BLaER1 (cell line): Measurements from ENCODE around the gene GDPD4.

Experiments
- H3K27ac ChIP-seq: shearing (Covaris generic); formaldehyde crosslinking; 2 replicates; pipeline ENCODE4 v1.8.1; 2022
- H3K27me3 ChIP-seq: shearing (Covaris generic); formaldehyde crosslinking; 2 replicates; pipeline ENCODE4 v1.8.1; 2022
- H3K36me3 ChIP-seq: shearing (Covaris generic); formaldehyde crosslinking; 2 replicates; pipeline ENCODE4 v1.8.1; 2022
- H3K4me1 ChIP-seq: shearing (Covaris generic); formaldehyde crosslinking; 2 replicates; pipeline ENCODE4 v1.8.1; 2022
- H3K4me2 ChIP-seq: shearing (Covaris generic); formaldehyde crosslinking; 2 replicates; pipeline ENCODE4 v1.8.1; 2022
- H3K4me3 ChIP-seq: shearing (Covaris generic); formaldehyde crosslinking; 2 replicates; pipeline ENCODE4 v1.8.1; 2022
- H3K9ac ChIP-seq: shearing (Covaris generic); formaldehyde crosslinking; 2 replicates; pipeline ENCODE4 v1.8.1; 2022
- H3K9me3 ChIP-seq: shearing (Covaris generic); formaldehyde crosslinking; 2 replicates; pipeline ENCODE4 v1.8.1; 2022
- H4K20me1 ChIP-seq: shearing (Covaris generic); formaldehyde crosslinking; 2 replicates; pipeline ENCODE4 v1.8.1; 2022
- Cebpa-rat ChIP-seq: shearing (Covaris generic); IDR thresholded peaks from 2 replicates; pipeline ENCODE4 v1.8.1; 2022

Gene GDPD4

GRCh38 chr11:77278595-77279506, 22.6 kb downstream of the GDPD4 start:
- peaks cover 13% of the 10 kb centered on the region for H3K4me1 ChIP-seq
- no peaks in the 10 kb centered on the region for H3K9me3 ChIP-seq
- H3K9ac ChIP-seq = no peak overlapping the region
- no peaks in the 10 kb centered on the region for H4K20me1 ChIP-seq
- H3K27me3 ChIP-seq = no peaks in the 10 kb centered on the region
- peak overlapping the region; percentile 50 for H3K4me2 ChIP-seq
- H3K27ac ChIP-seq = no peak overlapping the region
- no peak overlapping the region for H3K4me3 ChIP-seq
- TF ChIP-seq Cebpa-rat = no peak
- H3K36me3 ChIP-seq = no peaks in the 10 kb centered on the region

- H3K9ac ChIP-seq = no peak overlapping the region
- TF ChIP-seq Cebpa-rat = no peak
- no peaks in the 10 kb centered on the region for H3K36me3 ChIP-seq
- no peak overlapping the region for H3K4me2 ChIP-seq
- H3K4me3 ChIP-seq = no peak overlapping the region
- no peaks in the 10 kb centered on the region for H3K9me3 ChIP-seq
- no peaks in the 10 kb centered on the region for H4K20me1 ChIP-seq
- H3K27ac ChIP-seq = no peak overlapping the region
- H3K27me3 ChIP-seq = no peaks in the 10 kb centered on the region
- peaks cover 13% of the 10 kb centered on the region for H3K4me1 ChIP-seq
Measured at GRCh38 chr11:77276271-77276670, 25.2 kb downstream of the GDPD4 start.

- Histone ChIP-seq H3K4me3 (no peak overlapping the region), H3K4me1 (no peaks in the 10 kb centered on the region), H3K9ac (no peak overlapping the region), H3K27ac (no peak overlapping the region), H4K20me1 (no peaks in the 10 kb centered on the region), H3K4me2 (no peak overlapping the region), H3K9me3 (no peaks in the 10 kb centered on the region), H3K36me3 (no peaks in the 10 kb centered on the region), H3K27me3 (no peaks in the 10 kb centered on the region)
- TF ChIP-seq Cebpa-rat = no peak
Measured at GRCh38 chr11:77270921-77271320, 30.6 kb downstream of the GDPD4 start.

- no peak overlapping the region for H3K4me3 ChIP-seq
- H3K36me3 ChIP-seq = no peaks in the 10 kb centered on the region
- no peak for TF ChIP-seq Cebpa-rat
- no peaks in the 10 kb centered on the region for H3K9me3 ChIP-seq
- no peaks in the 10 kb centered on the region for H4K20me1 ChIP-seq
- no peak overlapping the region for H3K4me2 ChIP-seq
- no peaks in the 10 kb centered on the region for H3K4me1 ChIP-seq
- H3K27me3 ChIP-seq = no peaks in the 10 kb centered on the region
- H3K9ac ChIP-seq = no peak overlapping the region
- H3K27ac ChIP-seq = no peak overlapping the region
Measured at GRCh38 chr11:77269484-77270123, 31.9 kb downstream of the GDPD4 start.

- Histone ChIP-seq H3K4me3 (no peak overlapping the region), H3K9ac (no peak overlapping the region), H3K27ac (no peak overlapping the region), H4K20me1 (no peaks in the 10 kb centered on the region), H3K36me3 (no peaks in the 10 kb centered on the region), H3K4me2 (no peak overlapping the region), H3K9me3 (no peaks in the 10 kb centered on the region; the same call in 1 of the 2 replicates), H3K4me1 (no peaks in the 10 kb centered on the region), H3K27me3 (no peaks in the 10 kb centered on the region)
- TF ChIP-seq Cebpa-rat = no peak
Measured at GRCh38 chr11:77267962-77268361, 33.5 kb downstream of the GDPD4 start.

DNA sequence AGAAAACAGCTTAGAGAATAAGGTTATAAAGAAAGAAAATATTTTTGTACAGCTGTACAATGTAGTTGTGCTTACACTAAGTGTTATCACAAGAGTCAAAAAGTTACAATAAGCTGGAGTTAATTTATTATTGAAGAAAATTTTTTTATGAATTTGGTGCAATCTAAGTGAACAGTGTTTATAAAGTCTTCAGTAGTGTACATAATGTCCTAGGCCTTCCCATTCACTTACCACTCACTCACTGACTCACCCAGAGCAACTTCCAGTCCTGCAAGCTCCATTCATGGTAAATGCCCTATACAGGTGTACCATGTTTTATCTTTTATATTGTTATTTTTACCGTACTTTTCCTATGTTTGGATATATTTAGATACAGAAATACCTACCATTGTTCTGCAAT, 34.7 kb downstream of the GDPD4 start:
- Histone ChIP-seq H3K4me1 (no peaks in the 10 kb centered on the region), H3K4me3 (no peak overlapping the region), H3K27ac (no peak overlapping the region), H3K27me3 (no peaks in the 10 kb centered on the region), H3K9ac (no peak overlapping the region), H3K4me2 (no peak overlapping the region), H4K20me1 (no peaks in the 10 kb centered on the region), H3K36me3 (no peaks in the 10 kb centered on the region), H3K9me3 (peaks cover 10% of the 10 kb centered on the region)
- TF ChIP-seq Cebpa-rat = no peak

DNA sequence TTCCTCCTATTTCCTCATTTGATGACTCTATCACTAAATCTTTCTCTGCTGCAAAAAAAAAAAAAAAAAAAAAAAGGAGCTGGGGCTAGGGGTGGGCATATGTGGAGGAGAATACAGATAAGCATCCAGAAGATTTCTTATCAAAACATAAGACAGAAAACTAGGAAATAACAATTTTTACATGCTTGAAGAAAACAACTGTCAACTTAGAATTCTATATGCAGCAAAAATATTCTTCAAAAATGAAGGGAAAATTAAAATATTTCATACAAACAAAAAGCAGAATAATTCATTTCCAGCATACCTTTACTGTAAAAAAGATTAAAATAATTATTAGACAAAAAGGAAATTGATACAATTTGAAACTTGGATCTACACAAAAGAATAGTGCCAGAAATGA, 38.7 kb downstream of the GDPD4 start:
- Histone ChIP-seq H3K4me2 (no peak overlapping the region), H3K4me3 (no peak overlapping the region), H3K9me3 (peaks cover 10% of the 10 kb centered on the region), H3K27ac (no peak overlapping the region), H4K20me1 (no peaks in the 10 kb centered on the region), H3K27me3 (no peaks in the 10 kb centered on the region), H3K9ac (no peak overlapping the region), H3K4me1 (no peaks in the 10 kb centered on the region), H3K36me3 (no peaks in the 10 kb centered on the region)
- no peak for TF ChIP-seq Cebpa-rat

GRCh38 chr11:77259641-77260040, 41.8 kb downstream of the GDPD4 start:
- H3K9me3 ChIP-seq = peaks cover 10% of the 10 kb centered on the region
- no peak overlapping the region for H3K4me2 ChIP-seq
- TF ChIP-seq Cebpa-rat = no peak
- H4K20me1 ChIP-seq = no peaks in the 10 kb centered on the region
- no peak overlapping the region for H3K27ac ChIP-seq
- H3K27me3 ChIP-seq = no peaks in the 10 kb centered on the region
- H3K36me3 ChIP-seq = no peaks in the 10 kb centered on the region
- no peak overlapping the region for H3K4me3 ChIP-seq
- no peak overlapping the region for H3K9ac ChIP-seq
- H3K4me1 ChIP-seq = no peaks in the 10 kb centered on the region

- no peak overlapping the region for H3K4me2 ChIP-seq
- no peak overlapping the region for H3K27ac ChIP-seq
- no peak overlapping the region for H3K9ac ChIP-seq
- H4K20me1 ChIP-seq = no peaks in the 10 kb centered on the region
- no peaks in the 10 kb centered on the region for H3K9me3 ChIP-seq
- H3K27me3 ChIP-seq = no peaks in the 10 kb centered on the region
- TF ChIP-seq Cebpa-rat = no peak
- H3K4me3 ChIP-seq = no peak overlapping the region
- H3K36me3 ChIP-seq = no peaks in the 10 kb centered on the region
- H3K4me1 ChIP-seq = no peaks in the 10 kb centered on the region
Measured at GRCh38 chr11:77253690-77254089, 47.8 kb downstream of the GDPD4 start.

- Histone ChIP-seq H3K36me3 (no peaks in the 10 kb centered on the region), H3K9ac (no peak overlapping the region), H3K4me1 (no peaks in the 10 kb centered on the region), H3K27ac (no peak overlapping the region), H3K9me3 (no peaks in the 10 kb centered on the region), H3K27me3 (no peaks in the 10 kb centered on the region), H4K20me1 (no peaks in the 10 kb centered on the region), H3K4me3 (no peak overlapping the region), H3K4me2 (no peak overlapping the region)
- TF ChIP-seq Cebpa-rat = no peak
Measured at GRCh38 chr11:77252555-77253270, 48.8 kb downstream of the GDPD4 start.
